ENCODE data around the gene RAB11FIP3.

DNA sequence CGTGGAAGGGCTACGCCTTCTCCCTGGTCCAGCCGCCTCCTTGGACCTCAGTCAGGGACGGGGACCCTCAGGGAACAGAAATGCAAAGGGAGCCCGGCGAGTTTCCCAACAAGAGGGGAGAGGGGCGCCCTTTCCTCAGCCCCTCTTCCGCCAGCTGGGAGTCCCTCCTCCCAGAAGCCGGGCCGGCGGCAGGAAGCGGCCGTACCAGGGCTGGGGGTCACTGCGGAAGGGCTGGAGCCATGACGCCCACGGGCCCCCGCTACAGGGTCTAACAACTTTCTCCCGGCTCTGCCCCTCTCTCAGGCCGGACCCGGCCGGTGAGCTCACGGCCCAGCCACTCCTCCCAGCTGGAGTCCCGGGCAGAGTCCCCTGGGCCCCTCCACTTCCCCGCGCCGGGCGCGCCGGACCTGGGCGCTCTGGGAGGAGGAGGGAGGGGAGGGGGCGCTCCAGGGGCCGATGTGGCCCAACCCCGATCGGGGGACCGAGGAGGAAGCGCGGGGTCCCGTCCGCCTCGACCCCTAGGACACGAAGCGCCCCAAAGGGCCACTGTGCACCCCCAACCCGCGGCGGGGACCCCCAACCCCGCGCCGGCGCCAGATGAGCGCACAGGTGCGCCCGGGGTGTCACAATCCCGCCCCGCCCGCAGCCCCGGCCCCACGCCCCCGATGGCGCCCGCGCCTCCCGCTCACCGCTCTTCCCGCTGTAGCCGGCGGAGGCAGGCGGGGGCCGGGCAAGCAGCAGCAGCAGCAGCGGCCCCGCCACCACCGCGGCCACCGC is 44.2 kb upstream of the RAB11FIP3 start:
- TF ChIP-seq HIVEP1 (CRISPR knock-in tag; IDR thresholded peaks at IDR 0.05) = peak; percentile 40; the same call in 1 of the 2 replicates
- TF ChIP-seq, protein P1, sequence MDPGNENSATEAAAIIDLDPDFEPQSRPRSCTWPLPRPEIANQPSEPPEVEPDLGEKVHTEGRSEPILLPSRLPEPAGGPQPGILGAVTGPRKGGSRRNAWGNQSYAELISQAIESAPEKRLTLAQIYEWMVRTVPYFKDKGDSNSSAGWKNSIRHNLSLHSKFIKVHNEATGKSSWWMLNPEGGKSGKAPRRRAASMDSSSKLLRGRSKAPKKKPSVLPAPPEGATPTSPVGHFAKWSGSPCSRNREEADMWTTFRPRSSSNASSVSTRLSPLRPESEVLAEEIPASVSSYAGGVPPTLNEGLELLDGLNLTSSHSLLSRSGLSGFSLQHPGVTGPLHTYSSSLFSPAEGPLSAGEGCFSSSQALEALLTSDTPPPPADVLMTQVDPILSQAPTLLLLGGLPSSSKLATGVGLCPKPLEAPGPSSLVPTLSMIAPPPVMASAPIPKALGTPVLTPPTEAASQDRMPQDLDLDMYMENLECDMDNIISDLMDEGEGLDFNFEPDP (CRISPR knock-in tag; conservative IDR thresholded peaks at IDR 0.05) = no peak
